HG03039 (cell line): ENCODE measurements around the gene CIART.
"Not testable (repeated sequence)": the region's sequence is repeated elsewhere in the genome, so short reads cannot be mapped to it uniquely, and the experiment has no call there.

Experiments
- ATAC-seq: cut with Tn5 transposase; IDR thresholded peaks from one replicate; pipeline ENCODE4 v1.9.1; 2021; ENCODE audit warnings: mild to moderate bottlenecking, moderate library complexity; ENCODE audit not compliant: unreplicated experiment

The CIART gene

GRCh38 chr1:150308585-150308984 lies 26.2 kb downstream of the CIART start:
- not testable (repeated sequence) for ATAC-seq

DNA sequence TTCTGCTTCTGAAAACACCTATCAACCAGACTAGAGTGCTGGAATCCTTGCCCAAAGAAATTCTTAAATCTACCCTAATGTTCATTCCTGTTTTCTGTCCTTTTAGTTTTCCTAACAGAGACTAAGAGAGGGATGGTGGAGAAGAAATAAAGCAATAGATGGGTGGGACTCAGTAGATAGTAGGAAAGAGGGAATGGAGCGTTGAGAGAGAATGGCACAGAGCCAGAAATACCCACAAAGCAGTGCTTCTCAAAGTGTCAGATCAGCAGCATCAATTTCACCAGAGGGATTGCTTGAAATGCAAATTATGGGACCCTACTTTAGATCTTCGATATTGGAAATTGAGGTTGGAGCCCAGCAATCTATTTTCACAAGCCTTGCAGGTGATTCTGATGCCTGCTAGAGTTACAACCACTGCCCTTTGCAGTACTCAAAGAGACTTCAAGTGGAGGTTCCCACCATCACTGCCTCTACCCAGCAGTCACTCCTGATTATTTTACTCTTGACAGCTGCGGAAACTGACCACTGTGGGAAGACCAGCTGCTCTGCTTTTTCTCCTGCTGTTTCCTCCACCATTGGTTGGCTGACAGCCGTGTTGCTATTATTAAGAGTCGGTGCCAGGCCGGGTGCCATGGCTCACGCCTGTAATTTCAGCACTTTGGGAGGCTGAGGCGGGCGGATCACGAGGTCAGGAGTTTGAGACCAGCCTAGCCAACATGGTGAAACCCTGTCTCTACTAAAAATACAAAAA lies 27.6 kb downstream of the CIART start:
- ATAC-seq = no peak

DNA sequence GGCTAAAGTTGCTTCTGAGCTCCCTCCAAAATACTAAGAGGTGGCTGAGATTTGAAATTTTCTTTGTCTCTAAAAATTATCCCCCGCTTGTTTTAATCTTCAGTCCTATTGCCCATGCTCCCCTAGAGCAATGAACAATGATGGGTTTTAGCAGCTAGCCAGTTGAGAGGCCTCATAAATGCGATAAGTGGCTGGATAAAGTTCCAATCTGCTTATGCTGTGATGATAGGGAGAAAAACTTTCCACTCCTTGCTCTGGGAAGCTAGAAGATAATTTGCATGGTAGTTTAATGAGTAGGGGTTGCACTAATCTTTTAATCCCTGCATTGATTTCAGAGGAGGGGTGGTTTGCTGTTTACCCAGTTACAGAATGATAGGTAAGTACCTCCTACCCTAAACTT lies 29.4 kb downstream of the CIART start:
- no peak for ATAC-seq

DNA sequence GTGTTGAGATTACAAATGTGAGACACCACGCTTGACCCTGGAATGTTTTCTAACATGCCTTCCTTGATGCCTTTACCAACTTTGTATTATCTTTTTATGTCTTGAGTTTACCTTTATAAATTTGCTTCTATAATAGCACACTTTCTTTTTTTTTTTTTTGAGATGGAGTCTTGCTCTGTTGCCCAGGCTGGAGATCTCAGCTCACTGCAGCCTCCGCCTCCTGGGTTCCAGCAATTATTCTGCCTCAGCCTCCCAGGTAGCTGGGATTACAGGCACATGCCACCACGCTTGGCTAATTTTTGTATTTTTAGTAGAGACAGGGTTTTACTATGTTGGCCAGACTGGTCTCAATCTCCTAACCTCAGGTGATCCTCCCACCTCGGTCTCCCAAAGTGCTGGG lies 32.3 kb downstream of the CIART start:
- ATAC-seq = not testable (repeated sequence)

DNA sequence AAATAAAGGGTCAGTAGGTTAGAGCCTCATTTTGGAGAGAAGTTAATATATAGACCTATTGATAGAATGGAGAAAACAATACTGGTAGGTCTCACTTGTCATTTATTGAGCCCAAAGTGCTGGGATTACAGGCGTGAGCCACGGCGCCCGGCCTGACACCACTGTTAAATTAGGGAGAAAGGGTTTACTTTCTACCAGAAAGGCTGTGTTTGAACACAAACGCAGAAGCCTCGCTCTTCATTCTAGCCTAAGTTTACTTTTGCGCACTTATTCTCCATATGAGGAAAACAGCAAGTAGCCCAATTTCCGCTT lies 38.3 kb downstream of the CIART start:
- no peak for ATAC-seq

GRCh38 chr1:150321826-150322166 lies 39.4 kb downstream of the CIART start:
- ATAC-seq = no peak

GRCh38 chr1:150322310-150322709 lies 40.0 kb downstream of the CIART start:
- ATAC-seq = no peak

- no peak for ATAC-seq
These were observed 50.4 kb downstream of the CIART start for GRCh38 chr1:150332651-150333290.
